Osteoblast (primary cell): ENCODE data around the gene RPGRIP1L. TPM values are rescaled to one million over a fixed set of nuclear protein-coding genes. Genes with fewer than 3 reads are reported as not detected.

Experiments used
- DNase-seq: peaks from one replicate; pipeline ENCODE4 v3.0.0; 2011; ENCODE audit warnings: low spot score, mixed read lengths; ENCODE audit not compliant: insufficient read length; ENCODE audit errors: missing footprints
- H2AFZ ChIP-seq: 2 replicates; pipeline ENCODE4 v1.6.0; 2011; ENCODE audit warnings: mild to moderate bottlenecking, low read length
- H3K27ac ChIP-seq: 2 replicates; pipeline ENCODE4 v1.5.1; 2011; ENCODE audit warnings: mild to moderate bottlenecking, low read depth, low read length, moderate library complexity
- H3K27me3 ChIP-seq: 2 replicates; pipeline ENCODE4 v1.6.0; 2012; ENCODE audit warnings: mild to moderate bottlenecking, control low read depth, inconsistent platforms, low read length, moderate library complexity; ENCODE audit not compliant: insufficient read depth
- H3K36me3 ChIP-seq: 2 replicates; pipeline ENCODE4 v1.5.1; 2011; ENCODE audit warnings: mild to moderate bottlenecking, low read length, control low read depth, moderate library complexity; ENCODE audit not compliant: insufficient read depth
- H3K4me1 ChIP-seq: 2 replicates; pipeline ENCODE4 v1.5.1; 2011; ENCODE audit warnings: mild to moderate bottlenecking, low read length, control low read depth, moderate library complexity; ENCODE audit not compliant: insufficient read depth
- H3K4me2 ChIP-seq: 2 replicates; pipeline ENCODE4 v1.6.0; 2011; ENCODE audit warnings: mild to moderate bottlenecking, low read length; ENCODE audit not compliant: insufficient read depth
- H3K4me3 ChIP-seq: fragments of 200-600 bp; sonication (generic); 3 replicates; pipeline ENCODE4 v1.5.1; 2012; ENCODE audit warnings: mild to moderate bottlenecking, low read length, inconsistent platforms; ENCODE audit not compliant: insufficient read depth
- H3K79me2 ChIP-seq: 2 replicates; pipeline ENCODE4 v1.6.0; 2012; ENCODE audit warnings: mild to moderate bottlenecking, low read length, control low read depth, inconsistent platforms; ENCODE audit not compliant: insufficient read depth
- H3K9me3 ChIP-seq: 2 replicates; pipeline ENCODE4 v1.5.1; 2011; ENCODE audit warnings: low read depth, low read length, control low read depth
- H4K20me1 ChIP-seq: 2 replicates; pipeline ENCODE4 v1.6.0; 2012; ENCODE audit warnings: mild to moderate bottlenecking, low read length, control low read depth; ENCODE audit not compliant: insufficient read depth
- total RNA-seq: library from RNA; depleted of rRNA; stranded (reverse); fragments of >200 nt; gene quantifications from 2 replicates; pipeline ENCODE4 v1.2.3, GENCODE V29; 2012
- TF ChIP-seq, protein P1 (sequence below): IDR thresholded peaks from 2 replicates; pipeline ENCODE4 v1.5.1; 2011; ENCODE audit warnings: mild to moderate bottlenecking, low read depth, low read length, moderate library complexity; ENCODE audit errors: extremely low read depth

RPGRIP1L gene
- total RNA-seq, 1 donor, result 14.1 TPM

DNA sequence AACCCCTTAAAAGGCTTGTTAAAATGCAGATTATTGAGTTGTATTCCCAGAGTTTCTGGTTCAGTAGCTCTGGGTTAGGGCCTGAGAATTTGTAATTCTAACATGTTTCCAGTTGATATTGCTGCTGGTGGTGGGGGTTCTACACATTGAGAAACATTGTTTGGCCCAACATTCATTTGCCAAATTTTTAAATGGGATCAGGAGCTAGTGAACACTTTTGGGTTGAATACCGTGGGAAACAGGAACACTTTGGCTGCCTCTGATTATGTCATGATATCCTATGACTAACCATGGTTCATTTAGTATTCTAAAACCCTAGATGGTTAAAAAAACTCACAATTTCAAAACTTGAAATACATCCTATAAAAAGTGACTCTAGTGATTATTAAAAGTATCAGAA lies 89.3 kb downstream of the RPGRIP1L start:
- peak; percentile 66 for DNase-seq
- Histone ChIP-seq H3K4me1 (no peaks in the 10 kb centered on the region), H3K27me3 (no peaks in the 10 kb centered on the region), H3K4me2 (no peak overlapping the region), H3K9me3 (no peaks in the 10 kb centered on the region), H2AFZ (no peak overlapping the region), H4K20me1 (no peaks in the 10 kb centered on the region), H3K36me3 (peaks cover 6% of the 10 kb centered on the region), H3K79me2 (no peaks in the 10 kb centered on the region), H3K4me3 (no peak overlapping the region), H3K27ac (no peak overlapping the region)
- TF ChIP-seq, protein P1, sequence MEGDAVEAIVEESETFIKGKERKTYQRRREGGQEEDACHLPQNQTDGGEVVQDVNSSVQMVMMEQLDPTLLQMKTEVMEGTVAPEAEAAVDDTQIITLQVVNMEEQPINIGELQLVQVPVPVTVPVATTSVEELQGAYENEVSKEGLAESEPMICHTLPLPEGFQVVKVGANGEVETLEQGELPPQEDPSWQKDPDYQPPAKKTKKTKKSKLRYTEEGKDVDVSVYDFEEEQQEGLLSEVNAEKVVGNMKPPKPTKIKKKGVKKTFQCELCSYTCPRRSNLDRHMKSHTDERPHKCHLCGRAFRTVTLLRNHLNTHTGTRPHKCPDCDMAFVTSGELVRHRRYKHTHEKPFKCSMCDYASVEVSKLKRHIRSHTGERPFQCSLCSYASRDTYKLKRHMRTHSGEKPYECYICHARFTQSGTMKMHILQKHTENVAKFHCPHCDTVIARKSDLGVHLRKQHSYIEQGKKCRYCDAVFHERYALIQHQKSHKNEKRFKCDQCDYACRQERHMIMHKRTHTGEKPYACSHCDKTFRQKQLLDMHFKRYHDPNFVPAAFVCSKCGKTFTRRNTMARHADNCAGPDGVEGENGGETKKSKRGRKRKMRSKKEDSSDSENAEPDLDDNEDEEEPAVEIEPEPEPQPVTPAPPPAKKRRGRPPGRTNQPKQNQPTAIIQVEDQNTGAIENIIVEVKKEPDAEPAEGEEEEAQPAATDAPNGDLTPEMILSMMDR, result no peak

DNA sequence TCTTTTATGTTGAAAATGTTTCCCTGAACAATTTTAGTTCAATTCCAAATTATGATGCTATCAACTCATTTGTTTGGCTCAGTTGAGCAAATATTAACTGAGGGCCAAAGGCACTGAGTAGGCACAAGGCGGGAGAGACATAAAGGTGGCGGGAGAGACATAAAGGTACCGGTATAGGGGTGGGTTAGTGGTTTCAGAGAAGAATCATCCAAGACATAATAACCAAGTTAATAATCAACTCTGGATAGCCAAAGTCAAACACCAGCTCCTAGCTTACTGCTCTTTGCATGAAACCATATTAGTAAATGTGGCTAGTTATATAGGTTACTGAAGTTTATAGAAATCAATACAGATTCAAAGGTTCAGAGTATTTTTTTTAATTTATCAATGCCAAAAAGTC lies 91.7 kb downstream of the RPGRIP1L start:
- Histone ChIP-seq H3K27me3 (no peaks in the 10 kb centered on the region), H2AFZ (no peak overlapping the region), H3K4me2 (no peak overlapping the region), H3K79me2 (no peaks in the 10 kb centered on the region), H3K4me3 (no peak overlapping the region), H3K36me3 (peaks cover under 1% of the 10 kb centered on the region), H4K20me1 (no peaks in the 10 kb centered on the region), H3K4me1 (no peaks in the 10 kb centered on the region), H3K27ac (no peak overlapping the region), H3K9me3 (no peaks in the 10 kb centered on the region)
- no peak for DNase-seq
- TF ChIP-seq, protein P1, result no peak

DNA sequence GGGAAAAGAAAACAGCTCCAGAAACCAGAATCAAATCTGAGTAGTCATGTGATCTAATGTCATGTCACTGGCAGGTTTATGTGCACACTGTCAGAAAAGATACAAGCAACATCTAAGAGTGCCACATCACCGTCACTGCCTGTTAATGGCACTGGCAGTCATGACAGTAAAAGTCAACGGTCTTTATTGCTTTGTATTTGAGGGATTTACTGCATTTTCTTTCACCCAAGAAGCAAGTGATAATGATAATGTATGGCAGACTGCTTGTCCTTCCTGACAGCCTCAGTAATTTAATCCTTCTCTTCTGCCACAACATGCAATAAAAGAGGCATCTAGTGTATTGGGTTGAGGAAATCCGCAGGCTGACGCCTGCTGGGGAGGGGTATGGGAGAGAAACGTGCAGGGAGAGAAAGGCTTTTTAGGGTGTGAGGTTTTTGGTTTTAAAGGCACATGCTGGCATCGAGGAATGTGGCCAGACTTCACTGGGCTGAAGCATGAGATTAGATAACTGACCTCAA lies 92.4 kb downstream of the RPGRIP1L start:
- Histone ChIP-seq H3K79me2 (no peaks in the 10 kb centered on the region), H3K36me3 (peaks cover 3% of the 10 kb centered on the region), H3K27me3 (no peaks in the 10 kb centered on the region), H2AFZ (no peak overlapping the region), H3K4me1 (no peaks in the 10 kb centered on the region), H4K20me1 (no peaks in the 10 kb centered on the region), H3K9me3 (no peaks in the 10 kb centered on the region), H3K4me2 (no peak overlapping the region), H3K27ac (no peak overlapping the region), H3K4me3 (no peak overlapping the region)
- DNase-seq, result no peak
- TF ChIP-seq, protein P1, result no peak

DNA sequence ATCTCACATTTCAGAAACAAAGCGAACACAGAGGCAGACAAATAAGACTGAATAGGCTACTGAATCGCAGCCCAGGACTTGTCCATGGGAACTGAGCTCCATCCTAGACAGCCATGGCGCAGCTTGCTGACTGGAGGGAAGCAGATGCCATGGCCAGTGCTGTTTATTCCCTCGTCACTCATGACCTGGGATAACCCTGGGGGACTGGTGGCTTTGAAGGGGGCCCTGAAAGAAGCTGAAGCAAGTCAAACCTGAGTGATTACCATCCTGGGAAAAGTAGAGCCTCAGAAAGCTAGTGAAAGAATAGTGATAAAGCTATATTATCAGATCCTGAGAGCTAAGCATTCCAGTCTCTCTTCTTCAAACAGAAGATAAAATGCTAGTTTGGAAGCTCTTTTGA lies 94.1 kb downstream of the RPGRIP1L start:
- Histone ChIP-seq H3K27me3 (no peaks in the 10 kb centered on the region), H3K27ac (no peak overlapping the region), H3K9me3 (no peaks in the 10 kb centered on the region), H3K36me3 (peaks cover 12% of the 10 kb centered on the region), H3K79me2 (no peaks in the 10 kb centered on the region), H3K4me2 (no peak overlapping the region), H2AFZ (no peak overlapping the region), H3K4me1 (peaks cover 3% of the 10 kb centered on the region), H4K20me1 (no peaks in the 10 kb centered on the region), H3K4me3 (no peak overlapping the region)
- TF ChIP-seq, protein P1, result no peak
- DNase-seq, result no peak
